H1 (cell line): ENCODE measurements around the gene KIF15. TPM values are rescaled to one million over a fixed set of nuclear protein-coding genes. Genes with fewer than 3 reads are reported as not detected.

Experiments used
- CTCF ChIA-PET: fragments of 300-600 bp; sonication (Branson Sonifier 250); formaldehyde crosslinking; loops from one replicate; lab custom pipeline; 2021; ENCODE audit not compliant: partially characterized antibody; lab: Charles Lee
- POLR2A ChIA-PET: fragments of 300-600 bp; sonication (Branson Sonifier 250); formaldehyde crosslinking; loops from one replicate; lab custom pipeline; 2021; ENCODE audit warnings: inconsistent platforms; ENCODE audit not compliant: partially characterized antibody; lab: Charles Lee
- DNase-seq, 2 experiments: peaks; one replicate each; pipeline versions ENCODE4 v3.0.0 to v3.0.0-alpha.2; 2010 to 2022; ENCODE audit warnings: low spot score in 2 of 2, low read depth in 1 of 2, mixed read lengths in 1 of 2
- FAIRE-seq: peaks from 2 replicates; lab custom pipeline; 2011; peaks lifted over from hg19 to GRCh38; lab: Jason Lieb, UNC
- H2AFZ ChIP-seq: 2 replicates; pipeline ENCODE4 v1.8.1; 2012; ENCODE audit warnings: low read length, inconsistent platforms
- H2AK5ac ChIP-seq: 2 replicates; pipeline ENCODE4 v1.6.1; 2013; ENCODE audit warnings: low read depth, low read length
- H2BK120ac ChIP-seq: replicated peaks from 2 replicates; pipeline ENCODE3; 2013; ENCODE audit warnings: low read depth, low read length, inconsistent platforms
- H2BK12ac ChIP-seq: 2 replicates; pipeline ENCODE4 v1.6.1; 2013; ENCODE audit warnings: low read depth, low read length
- H2BK15ac ChIP-seq: 2 replicates; pipeline ENCODE4 v1.6.1; 2013; ENCODE audit warnings: low read length
- H2BK20ac ChIP-seq: 2 replicates; pipeline ENCODE4 v1.6.1; 2013; ENCODE audit warnings: low read length
- H2BK5ac ChIP-seq: 2 replicates; pipeline ENCODE4 v1.6.1; 2013; ENCODE audit warnings: low read depth, low read length
- H3K14ac ChIP-seq: 2 replicates; pipeline ENCODE4 v1.6.1; 2013; ENCODE audit warnings: inconsistent platforms; ENCODE audit not compliant: insufficient read length
- H3K18ac ChIP-seq: 2 replicates; pipeline ENCODE4 v1.6.1; 2013; ENCODE audit warnings: low read length; ENCODE audit errors: extremely low read depth
- H3K23ac ChIP-seq: 2 replicates; pipeline ENCODE4 v1.6.1; 2013; ENCODE audit warnings: inconsistent platforms; ENCODE audit not compliant: insufficient read length
- H3K23me2 ChIP-seq: 2 replicates; pipeline ENCODE4 v1.6.1; 2013; ENCODE audit warnings: low read depth, low read length
- H3K27ac ChIP-seq: 2 replicates; pipeline ENCODE4 v1.6.1; 2011; ENCODE audit warnings: low read depth, low read length, inconsistent platforms
- H3K27me3 ChIP-seq, 4 experiments: replicated peaks in 1 of 4; 1 replicate in 1 of 4; 2 replicates in 3 of 4; pipeline versions ENCODE4 v1.6.1 to v1.8.1; 2011 to 2013; ENCODE audit warnings: low read length in 3 of 4, mild to moderate bottlenecking in 3 of 4, inconsistent platforms in 2 of 4, mixed read lengths in 2 of 4, moderate library complexity in 1 of 4; ENCODE audit not compliant: control insufficient read depth in 3 of 4, insufficient read depth in 3 of 4; ENCODE audit errors: extremely low read depth in 1 of 4
- H3K36me3 ChIP-seq, 4 experiments: 2 replicates each; pipeline versions ENCODE4 v1.6.1 to v1.8.1; 2011 to 2013; ENCODE audit warnings: mild to moderate bottlenecking in 4 of 4, low read length in 3 of 4, moderate library complexity in 2 of 4, control low read depth in 1 of 4, inconsistent platforms in 1 of 4; ENCODE audit not compliant: insufficient read depth in 4 of 4, control insufficient read depth in 2 of 4
- H3K4ac ChIP-seq: replicated peaks from 2 replicates; pipeline ENCODE3; 2013; ENCODE audit warnings: low read length, low read depth, mixed read lengths, inconsistent platforms; ENCODE audit not compliant: insufficient read length
- H3K4me1 ChIP-seq, 4 experiments: replicated peaks in 1 of 4; 1 replicate in 1 of 4; 2 replicates in 3 of 4; pipeline versions ENCODE4 v1.6.1 to v1.8.1; 2011 to 2013; ENCODE audit warnings: low read length in 3 of 4, inconsistent platforms in 2 of 4, mixed read lengths in 1 of 4; ENCODE audit not compliant: insufficient read depth in 4 of 4, control insufficient read depth in 3 of 4
- H3K4me2 ChIP-seq, 2 experiments: 2 replicates each; pipeline versions ENCODE4 v1.6.1 to v1.8.1; 2011 to 2013; ENCODE audit warnings: low read depth in 2 of 2, low read length in 2 of 2, control low read depth in 1 of 2, inconsistent platforms in 1 of 2, mild to moderate bottlenecking in 1 of 2; ENCODE audit not compliant: insufficient read depth in 1 of 2
- H3K4me3 ChIP-seq, 4 experiments: fragments of 200-600, 300-600 bp in 1 of 4; sonication (generic), shearing (Covaris generic), sonication (Bioruptor Twin) in 1 of 4; 2 replicates each; pipeline versions ENCODE4 v1.5.1 to v1.8.1; 2011 to 2016; ENCODE audit warnings: low read length in 4 of 4, low read depth in 3 of 4, control low read depth in 2 of 4, inconsistent platforms in 2 of 4, mild to moderate bottlenecking in 2 of 4, mixed read lengths in 1 of 4, moderate library complexity in 1 of 4; ENCODE audit not compliant: insufficient read depth in 2 of 4; ENCODE audit errors: extremely low read depth in 1 of 4
- H3K56ac ChIP-seq: replicated peaks from 2 replicates; pipeline ENCODE3; 2013; ENCODE audit warnings: low read depth, mild to moderate bottlenecking, mixed read lengths, low read length, inconsistent platforms; ENCODE audit not compliant: insufficient read length
- H3K79me1 ChIP-seq: 2 replicates; pipeline ENCODE4 v1.6.1; 2013; ENCODE audit warnings: low read depth, low read length, control low read depth
- H3K79me2 ChIP-seq, 2 experiments: 2 replicates each; pipeline versions ENCODE4 v1.6.1 to v1.8.1; 2012 to 2013; ENCODE audit warnings: low read length in 2 of 2, mild to moderate bottlenecking in 2 of 2, inconsistent platforms in 1 of 2; ENCODE audit not compliant: insufficient read depth in 2 of 2, control insufficient read depth in 1 of 2
- H3K9ac ChIP-seq, 4 experiments: replicated peaks in 1 of 4; 1 replicate in 1 of 4; 2 replicates in 3 of 4; pipeline versions ENCODE4 v1.6.1 to v1.8.1; 2011 to 2013; ENCODE audit warnings: low read depth in 3 of 4, low read length in 3 of 4, control low read depth in 2 of 4, mild to moderate bottlenecking in 2 of 4, moderate library complexity in 2 of 4, inconsistent platforms in 1 of 4; ENCODE audit errors: extremely low read depth in 1 of 4
- H3K9me3 ChIP-seq, 2 experiments: 2 replicates each; pipeline versions ENCODE4 v1.6.1 to v1.8.1; 2012 to 2013; ENCODE audit warnings: mild to moderate bottlenecking in 2 of 2, moderate library complexity in 2 of 2, control low read depth in 1 of 2, inconsistent platforms in 1 of 2, low read depth in 1 of 2, low read length in 1 of 2, mixed read lengths in 1 of 2; ENCODE audit not compliant: insufficient read depth in 2 of 2
- H4K20me1 ChIP-seq, 2 experiments: replicated peaks in 1 of 2; 2 replicates each; pipeline versions ENCODE3 to v1.8.1; 2011 to 2013; ENCODE audit warnings: inconsistent platforms in 2 of 2, low read length in 2 of 2, mild to moderate bottlenecking in 1 of 2; ENCODE audit not compliant: insufficient read depth in 2 of 2, control insufficient read depth in 1 of 2
- H4K5ac ChIP-seq: 2 replicates; pipeline ENCODE4 v1.6.1; 2013; ENCODE audit warnings: low read length, low read depth, mixed read lengths, inconsistent platforms; ENCODE audit not compliant: insufficient read length
- H4K8ac ChIP-seq: 2 replicates; pipeline ENCODE4 v1.8.0; 2013; ENCODE audit warnings: mild to moderate bottlenecking, moderate library complexity, low read length, inconsistent platforms; ENCODE audit not compliant: insufficient read depth; ENCODE audit errors: extremely low read depth
- H4K91ac ChIP-seq: replicated peaks from 2 replicates; pipeline ENCODE3; 2013; ENCODE audit warnings: low read length, mixed read lengths, inconsistent platforms; ENCODE audit not compliant: insufficient read length
- CREB1 ChIP-seq: IDR thresholded peaks from 2 replicates; pipeline ENCODE4 v1.6.1; 2012; ENCODE audit warnings: inconsistent platforms
- GABPA ChIP-seq: IDR thresholded peaks from 2 replicates; pipeline ENCODE4 v1.6.1; 2011; ENCODE audit warnings: mild to moderate bottlenecking, low read length, moderate library complexity, borderline replicate concordance; ENCODE audit not compliant: insufficient read depth
- JUND ChIP-seq: IDR thresholded peaks from 2 replicates; pipeline ENCODE4 v1.6.1; 2011; ENCODE audit warnings: mild to moderate bottlenecking, improper control_type of control experiment, low read length
- RFX5 ChIP-seq: IDR thresholded peaks from 2 replicates; pipeline ENCODE4 v1.6.1; 2011; ENCODE audit warnings: low read depth, low read length, improper control_type of control experiment, borderline replicate concordance
- SP2 ChIP-seq: IDR thresholded peaks from 2 replicates; pipeline ENCODE4 v1.6.1; 2012; ENCODE audit warnings: mild to moderate bottlenecking, low read length, inconsistent platforms
- SRF ChIP-seq: IDR thresholded peaks from 2 replicates; pipeline ENCODE4 v1.6.1; 2011; ENCODE audit warnings: mild to moderate bottlenecking, low read depth, low read length, moderate library complexity
- WGBS, 2 experiments: shearing (Covaris generic) in 1 of 2; methylation state at CpG; one replicate each; pipeline versions ENCODE4 v1.1.6 to v1.1.7; 2013 to 2015; ENCODE audit warnings: low lambda C conversion rate in 2 of 2, mixed read lengths in 2 of 2, inconsistent platforms in 1 of 2, low coverage in 1 of 2, missing lambda C conversion rate in 1 of 2; ENCODE audit not compliant: insufficient replicate concordance in 2 of 2, insufficient coverage in 1 of 2, insufficient read length in 1 of 2; ENCODE audit errors: extremely low coverage in 1 of 2, missing lambda C conversion rate in 1 of 2; 5-methylcytosine and 5-hydroxymethylcytosine counted together
- polyA plus RNA-seq, 7 experiments: library from polyadenylated mRNA; depleted of rRNA in 3 of 7; stranded (reverse) in 5 of 7; unstranded in 2 of 7; fragments of >200 nt in 5 of 7; fragments of 200-250 nt in 2 of 7; gene quantifications; 1 replicate in 5 of 7; 2 replicates in 1 of 7; 4 replicates in 1 of 7; pipeline versions ENCODE4 v1.2.1 to v1.2.3, GENCODE V29; 2011 to 2013; ENCODE audit warnings: missing spikeins in 2 of 7, mixed read lengths in 2 of 7
- total RNA-seq: library from RNA; stranded (reverse); fragmentation: NEBNext Ultra II Directional; extraction: Animal tissue kit (Norgen Biotek cat#: 25700); gene quantifications from 2 replicates; pipeline ENCODE4 v1.2.1, GENCODE V29; 2021

KIF15 gene
- total and polyA plus RNA-seq, 2 of the 8 experiments (the other 6 are each of a cell fraction or from before 2014, with no cell fraction given) = 4.2 to 25.5 TPM

- no peak overlapping the region for H2BK15ac ChIP-seq
- no peaks in the 10 kb centered on the region for H3K23me2 ChIP-seq
- H3K56ac ChIP-seq = no peak overlapping the region
- no peak overlapping the region for H2BK12ac ChIP-seq
- H3K4me1 ChIP-seq = peaks cover 0 to 9% (median 6%) of the 10 kb centered on the region in 4 experiments; a peak in 4 of 7 replicates
- no peak overlapping the region for H3K4me2 ChIP-seq
- no peak for FAIRE-seq
- no peak overlapping the region for H2AFZ ChIP-seq
- no peak overlapping the region for H2AK5ac ChIP-seq
- no peaks in the 10 kb centered on the region for H4K20me1 ChIP-seq
- WGBS, 2 experiments = 81% methylated on average over 4 of the region's 4 CpGs; no CpG with 5 or more reads in 1 of the 2 experiments
- no peaks in the 10 kb centered on the region for H3K36me3 ChIP-seq
- no peak overlapping the region for H3K18ac ChIP-seq
- H4K8ac ChIP-seq = no peak overlapping the region
- no peak overlapping the region for H3K4me3 ChIP-seq
- no peak overlapping the region for H2BK120ac ChIP-seq
- no peaks in the 10 kb centered on the region; the same call in 1 of the 2 replicates for H3K79me1 ChIP-seq
- DNase-seq = no peak
- H3K14ac ChIP-seq = no peak overlapping the region
- no peak overlapping the region for H2BK20ac ChIP-seq
- no peak overlapping the region for H4K5ac ChIP-seq
- no peak overlapping the region for H4K91ac ChIP-seq
- no peaks in the 10 kb centered on the region for H3K27me3 ChIP-seq
- no peak overlapping the region for H3K4ac ChIP-seq
- peaks cover 17% of the 10 kb centered on the region in 2 experiments; a peak in 3 of 4 replicates for H3K9me3 ChIP-seq
- H3K27ac ChIP-seq = no peak overlapping the region
- POLR2A ChIA-PET = interaction anchor here (1.0 kb wide), 1 partner anchor 12 kb away, joined by 3 read pairs; no protein-coding TSS in a partner anchor
- no peak overlapping the region for H3K23ac ChIP-seq
- H3K9ac ChIP-seq = no peak overlapping the region
- no peaks in the 10 kb centered on the region for H3K79me2 ChIP-seq
- H2BK5ac ChIP-seq = no peak overlapping the region
- CTCF ChIA-PET = interaction anchor here (1.0 to 2.9 kb wide), 2 partner anchors 12 to 24 kb away, joined by 3 to 20 read pairs; no protein-coding TSS in a partner anchor
- no peak for TF ChIP-seq SRF
- TF ChIP-seq JUND = no peak
- TF ChIP-seq GABPA = no peak
- TF ChIP-seq RFX5 = no peak
- TF ChIP-seq CREB1 = no peak
- TF ChIP-seq SP2 = no peak
These were observed 141.0 kb downstream of the KIF15 start for GRCh38 chr3:44902628-44903027.
